Sciatic nerve (tissue), 2 donors: ENCODE results near the gene FSTL4. TPM values are rescaled to one million over a fixed set of nuclear protein-coding genes. Genes with fewer than 3 reads are reported as not detected.
A peak's percentile ranks its signal among the peaks of the same experiment; 100 is the strongest.
"Not testable (repeated sequence)": the region's sequence is repeated elsewhere in the genome, so short reads cannot be mapped to it uniquely, and the experiment has no call there.

ENCODE experiments used
- ATAC-seq: fragments of 200-7000 bp; cut with Tn5 transposase; one replicate; pipeline ENCODE4 v1.9.1; 2020; ENCODE audit warnings: mild to moderate bottlenecking, moderate library complexity
- DNase-seq: peaks from one replicate; pipeline ENCODE4 v3.0.0-alpha.2; 2020; ENCODE audit warnings: low spot score
- intact Hi-C: fragments of 100-400 bp; cut with DNase I; formaldehyde crosslinking; loops from one replicate; pipeline ENCODE4 v1.14.2; 2022
- total RNA-seq: library from RNA; stranded (reverse); fragmentation: NEBNext Ultra II Directional; extraction: Animal tissue kit (Norgen Biotek cat#: 25700); gene quantifications from one replicate; pipeline ENCODE4 v1.2.1, GENCODE V29; 2021
- donor health status: DM: no; HTN: no; CAD: no.
- donor health status: DM: no; HTN: no; CAD: no.

FSTL4 gene
- total RNA-seq, 1 donor from 2014 or later, result not detected

- intact Hi-C loops, result no loop called here
- no peak for DNase-seq
Observed at GRCh38 chr5:133564921-133565565, 47.3 kb downstream of the FSTL4 start.

GRCh38 chr5:133562554-133562953 lies 49.8 kb downstream of the FSTL4 start:
- intact Hi-C loops, result no loop called here
- ATAC-seq, result no peak
- DNase-seq, result no peak

More at GRCh38 chr5:133564921-133565565, 47.3 kb downstream of the FSTL4 start:
- ATAC-seq, result no peak

GRCh38 chr5:133559960-133560359 lies 52.4 kb downstream of the FSTL4 start:
- intact Hi-C loops, result no loop called here
- ATAC-seq (no peak), DNase-seq (no peak)

GRCh38 chr5:133556551-133556950 lies 55.8 kb downstream of the FSTL4 start:
- ATAC-seq (no peak), DNase-seq (no peak)
- intact Hi-C loops, result no loop called here

- DNase-seq (no peak), ATAC-seq (no peak)
- intact Hi-C loops, result no loop called here
Observed at GRCh38 chr5:133554279-133554678, 58.1 kb downstream of the FSTL4 start.

- peak; percentile 69 for DNase-seq
- intact Hi-C loops, result no loop called here
- peak; percentile 39 for ATAC-seq
Observed at GRCh38 chr5:133552925-133553525, 59.3 kb downstream of the FSTL4 start.

GRCh38 chr5:133546500-133546899 lies 65.8 kb downstream of the FSTL4 start:
- no peak for DNase-seq
- no peak for ATAC-seq
- intact Hi-C loops, result no loop called here

GRCh38 chr5:133544346-133544745 lies 68.0 kb downstream of the FSTL4 start:
- ATAC-seq (no peak), DNase-seq (no peak)
- intact Hi-C loops, result no loop called here

GRCh38 chr5:133539818-133540217 lies 72.5 kb downstream of the FSTL4 start:
- DNase-seq (no peak), ATAC-seq (no peak)
- intact Hi-C loops, result no loop called here

- intact Hi-C loops, result no loop called here
Observed at GRCh38 chr5:133538718-133539117, 73.6 kb downstream of the FSTL4 start.

GRCh38 chr5:133535241-133535929 lies 77.0 kb downstream of the FSTL4 start:
- ATAC-seq, DNase-seq, intact Hi-C loops: not testable (repeated sequence)

More at GRCh38 chr5:133538718-133539117, 73.6 kb downstream of the FSTL4 start:
- DNase-seq (no peak), ATAC-seq (no peak)

- ATAC-seq, result no peak
- intact Hi-C loops, result no loop called here
- DNase-seq, result no peak
Observed at GRCh38 chr5:133534566-133534965, 77.8 kb downstream of the FSTL4 start.

- no peak for DNase-seq
- ATAC-seq, result no peak
- intact Hi-C loops, result no loop called here
Observed at GRCh38 chr5:133533541-133533940, 78.8 kb downstream of the FSTL4 start.

- intact Hi-C loops, result no loop called here
- DNase-seq (no peak), ATAC-seq (peak; percentile 94)
Observed at GRCh38 chr5:133531594-133531993, 80.7 kb downstream of the FSTL4 start.

- intact Hi-C loops, result no loop called here
- no peak for DNase-seq
Observed at GRCh38 chr5:133531178-133531577, 81.2 kb downstream of the FSTL4 start.

GRCh38 chr5:133530270-133530669 lies 82.1 kb downstream of the FSTL4 start:
- DNase-seq, result no peak
- intact Hi-C loops, result no loop called here
- ATAC-seq, result no peak

More at GRCh38 chr5:133531178-133531577, 81.2 kb downstream of the FSTL4 start:
- ATAC-seq, result peak; percentile 44

- no peak for ATAC-seq
- no peak for DNase-seq
- intact Hi-C loops, result no loop called here
Observed at GRCh38 chr5:133528841-133529240, 83.5 kb downstream of the FSTL4 start.

GRCh38 chr5:133527311-133527710 lies 85.0 kb downstream of the FSTL4 start:
- intact Hi-C loops, result no loop called here
- DNase-seq, result no peak
- no peak for ATAC-seq

GRCh38 chr5:133526368-133526767 lies 86.0 kb downstream of the FSTL4 start:
- intact Hi-C loops, result no loop called here
- DNase-seq, result no peak
- ATAC-seq, result no peak

GRCh38 chr5:133525126-133525525 lies 87.2 kb downstream of the FSTL4 start:
- no peak for ATAC-seq
- intact Hi-C loops, result no loop called here
- DNase-seq, result no peak
